GM12878 (cell line): ENCODE results near the gene MAD2L1BP. TPM values are rescaled to one million over a fixed set of nuclear protein-coding genes. Genes with fewer than 3 reads are reported as not detected.

ENCODE experiments used
- BHLHE40 ChIP-seq, 2 experiments: fragments of 450-650 bp in 1 of 2; IDR thresholded peaks; 2 replicates each; pipeline ENCODE4 v1.6.1; 2011 to 2017; ENCODE audit warnings: low read depth in 2 of 2, borderline replicate concordance in 1 of 2, improper control_type of control experiment in 1 of 2, low read length in 1 of 2, mild to moderate bottlenecking in 1 of 2
- ESRRA ChIP-seq: IDR thresholded peaks from 2 replicates; pipeline ENCODE4 v1.6.1; 2012; ENCODE audit warnings: mild to moderate bottlenecking, low read length, improper control_type of control experiment
- GATAD2B ChIP-seq: fragments of 450-650 bp; conservative IDR thresholded peaks from 2 replicates; pipeline ENCODE4 v1.6.1; 2017; ENCODE audit warnings: low read depth, mild to moderate bottlenecking, moderate library complexity
- HDGF ChIP-seq: fragments of 450-650 bp; IDR thresholded peaks from 2 replicates; pipeline ENCODE4 v1.6.1; 2016; ENCODE audit warnings: antibody characterized with exemption
- IRF4 ChIP-seq: IDR thresholded peaks from 2 replicates; pipeline ENCODE4 v1.6.1; 2011; ENCODE audit warnings: low read depth, low read length
- JUNB ChIP-seq: IDR thresholded peaks from 2 replicates; pipeline ENCODE4 v1.6.1; 2016; ENCODE audit warnings: antibody characterized with exemption, mild to moderate bottlenecking
- KAT2A ChIP-seq: conservative IDR thresholded peaks from 2 replicates; pipeline ENCODE4 v1.6.1; 2011; ENCODE audit warnings: low read depth, low read length; ENCODE audit not compliant: control insufficient read depth
- NFXL1 ChIP-seq: fragments of 450-650 bp; IDR thresholded peaks from 2 replicates; pipeline ENCODE4 v1.6.1; 2017; ENCODE audit warnings: antibody characterized with exemption, mild to moderate bottlenecking, borderline replicate concordance
- NR2C1 ChIP-seq: fragments of 450-650 bp; IDR thresholded peaks from 2 replicates; pipeline ENCODE4 v1.6.1; 2017; ENCODE audit warnings: antibody characterized with exemption, mild to moderate bottlenecking, moderate library complexity
- SMAD1 ChIP-seq: fragments of 450-650 bp; IDR thresholded peaks from 2 replicates; pipeline ENCODE4 v1.6.1; 2018; ENCODE audit warnings: mild to moderate bottlenecking, low read depth; ENCODE audit not compliant: partially characterized antibody
- SMAD5 ChIP-seq: IDR thresholded peaks from 2 replicates; pipeline ENCODE4 v1.6.1; 2016; ENCODE audit warnings: antibody characterized with exemption, low read depth
- SMC3 ChIP-seq: IDR thresholded peaks from 2 replicates; pipeline ENCODE4 v1.6.1; 2011; ENCODE audit warnings: low read length, improper control_type of control experiment, borderline replicate concordance
- WRNIP1 ChIP-seq: IDR thresholded peaks from 2 replicates; pipeline ENCODE4 v1.6.1; 2011; ENCODE audit warnings: low read depth, low read length, improper control_type of control experiment, borderline replicate concordance
- polyA plus RNA-seq, 11 experiments: library from polyadenylated mRNA; depleted of rRNA in 4 of 11; unstranded in 6 of 11; stranded (reverse) in 5 of 11; fragments of >200 nt; fragmentation: Nextera tagmentation in 4 of 11; fragmentation: Illumina TruSeq in 1 of 11; extraction: Ambion mirVana in 4 of 11; extraction: Trizol in 1 of 11; gene quantifications; 1 replicate in 1 of 11; 2 replicates in 10 of 11; pipeline versions ENCODE4 v1.2.1 to v1.2.3, GENCODE V29; 2011 to 2016; ENCODE audit warnings: inconsistent platforms in 2 of 11, missing spikeins in 2 of 11, low read depth in 1 of 11
- total RNA-seq, 4 experiments: library from RNA; depleted of rRNA in 3 of 4; stranded (reverse); fragments of >200 nt in 3 of 4; fragmentation: Illumina TruSeq in 1 of 4; extraction: Trizol in 1 of 4; gene quantifications; 2 replicates each; pipeline versions ENCODE4 v1.2.1 to v1.2.3, GENCODE V29; 2013 to 2021
- TF ChIP-seq, protein P1 (sequence below): fragments of 150-350 bp; IDR thresholded peaks from 2 replicates; pipeline ENCODE4 v1.6.1; 2014; ENCODE audit warnings: mild to moderate bottlenecking, low read depth, low read length
- TF ChIP-seq, protein P2 (sequence below): fragments of 450-650 bp; IDR thresholded peaks from 2 replicates; pipeline ENCODE4 v1.6.1; 2018; ENCODE audit warnings: borderline replicate concordance, mild to moderate bottlenecking; ENCODE audit not compliant: partially characterized antibody
- TF ChIP-seq, protein P3 (sequence below): fragments of 450-650 bp; IDR thresholded peaks from 2 replicates; pipeline ENCODE4 v1.6.1; 2017; ENCODE audit warnings: borderline replicate concordance
- TF ChIP-seq, protein P4 (sequence below): fragments of 150-350 bp; IDR thresholded peaks from 2 replicates; pipeline ENCODE4 v1.6.1; 2016; ENCODE audit warnings: low read depth, low read length
- TF ChIP-seq, protein P5 (sequence below), 3 experiments: IDR thresholded peaks in 2 of 3; conservative IDR thresholded peaks in 1 of 3; 2 replicates each; pipeline ENCODE4 v1.5.1; 2011; ENCODE audit warnings: low read depth in 3 of 3, low read length in 3 of 3, mild to moderate bottlenecking in 3 of 3, control low read depth in 2 of 3, moderate library complexity in 2 of 3, inconsistent platforms in 1 of 3, mixed read lengths in 1 of 3; ENCODE audit not compliant: control insufficient read depth in 2 of 3, insufficient read depth in 1 of 3; ENCODE audit errors: extremely low read depth in 1 of 3
- TF ChIP-seq, protein P6 (sequence below): IDR thresholded peaks from 2 replicates; pipeline ENCODE4 v1.6.1; 2012; ENCODE audit warnings: low read depth, low read length, improper control_type of control experiment

MAD2L1BP gene
- total and polyA plus RNA-seq, 10 of the 15 experiments (the other 5 are each of a cell fraction or from before 2014, with no cell fraction given), result 39.2 to 155 (median 60.3) TPM

DNA sequence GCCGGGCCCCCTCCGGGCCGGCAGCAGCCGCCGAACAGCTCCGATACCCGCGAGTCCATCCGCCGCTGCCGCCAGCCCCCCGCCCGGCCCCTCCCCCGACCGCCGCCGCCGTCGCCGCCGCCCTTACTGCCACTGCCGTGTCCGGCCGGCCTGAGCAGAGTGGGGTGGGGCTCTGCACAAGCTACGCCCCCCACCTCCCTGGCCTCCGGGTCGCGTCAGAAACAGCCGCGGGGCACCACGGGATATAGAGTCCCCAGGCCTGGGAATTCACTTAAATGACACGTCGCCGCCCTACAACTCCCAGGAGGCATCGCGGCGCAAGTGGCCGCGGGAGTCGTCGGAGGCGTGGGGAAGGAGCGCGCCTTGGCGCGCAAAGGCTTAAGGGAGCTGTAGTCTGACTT is 6.5 kb upstream of the MAD2L1BP start, which contains the start of gene GTPBP2 (continued):
- TF ChIP-seq, protein P1, sequence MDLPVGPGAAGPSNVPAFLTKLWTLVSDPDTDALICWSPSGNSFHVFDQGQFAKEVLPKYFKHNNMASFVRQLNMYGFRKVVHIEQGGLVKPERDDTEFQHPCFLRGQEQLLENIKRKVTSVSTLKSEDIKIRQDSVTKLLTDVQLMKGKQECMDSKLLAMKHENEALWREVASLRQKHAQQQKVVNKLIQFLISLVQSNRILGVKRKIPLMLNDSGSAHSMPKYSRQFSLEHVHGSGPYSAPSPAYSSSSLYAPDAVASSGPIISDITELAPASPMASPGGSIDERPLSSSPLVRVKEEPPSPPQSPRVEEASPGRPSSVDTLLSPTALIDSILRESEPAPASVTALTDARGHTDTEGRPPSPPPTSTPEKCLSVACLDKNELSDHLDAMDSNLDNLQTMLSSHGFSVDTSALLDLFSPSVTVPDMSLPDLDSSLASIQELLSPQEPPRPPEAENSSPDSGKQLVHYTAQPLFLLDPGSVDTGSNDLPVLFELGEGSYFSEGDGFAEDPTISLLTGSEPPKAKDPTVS, result no peak
- TF ChIP-seq KAT2A (no peak), SMAD5 (0 out of 2 replicates have a peak, but pooled peaks have one; percentile 6), GATAD2B (no peak), IRF4 (no peak), SMC3 (no peak), HDGF (peak; percentile 45), NR2C1 (peak; percentile 94), NFXL1 (no peak), BHLHE40 (IDR thresholded peaks at IDR 0.05; ENCODE audit: borderline replicate concordance in 1 of 2, low read depth in 2 of 2, low read length in 1 of 2) (no peak), SMAD1 (no peak), ESRRA (no peak), JUNB (no peak), WRNIP1 (no peak)
- TF ChIP-seq, protein P2, sequence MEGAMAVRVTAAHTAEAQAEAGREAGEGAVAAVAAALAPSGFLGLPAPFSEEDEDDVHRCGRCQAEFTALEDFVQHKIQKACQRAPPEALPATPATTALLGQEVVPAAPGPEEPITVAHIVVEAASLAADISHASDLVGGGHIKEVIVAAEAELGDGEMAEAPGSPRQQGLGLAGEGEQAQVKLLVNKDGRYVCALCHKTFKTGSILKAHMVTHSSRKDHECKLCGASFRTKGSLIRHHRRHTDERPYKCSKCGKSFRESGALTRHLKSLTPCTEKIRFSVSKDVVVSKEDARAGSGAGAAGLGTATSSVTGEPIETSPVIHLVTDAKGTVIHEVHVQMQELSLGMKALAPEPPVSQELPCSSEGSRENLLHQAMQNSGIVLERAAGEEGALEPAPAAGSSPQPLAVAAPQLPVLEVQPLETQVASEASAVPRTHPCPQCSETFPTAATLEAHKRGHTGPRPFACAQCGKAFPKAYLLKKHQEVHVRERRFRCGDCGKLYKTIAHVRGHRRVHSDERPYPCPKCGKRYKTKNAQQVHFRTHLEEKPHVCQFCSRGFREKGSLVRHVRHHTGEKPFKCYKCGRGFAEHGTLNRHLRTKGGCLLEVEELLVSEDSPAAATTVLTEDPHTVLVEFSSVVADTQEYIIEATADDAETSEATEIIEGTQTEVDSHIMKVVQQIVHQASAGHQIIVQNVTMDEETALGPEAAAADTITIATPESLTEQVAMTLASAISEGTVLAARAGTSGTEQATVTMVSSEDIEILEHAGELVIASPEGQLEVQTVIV, result no peak
- TF ChIP-seq, protein P3, sequence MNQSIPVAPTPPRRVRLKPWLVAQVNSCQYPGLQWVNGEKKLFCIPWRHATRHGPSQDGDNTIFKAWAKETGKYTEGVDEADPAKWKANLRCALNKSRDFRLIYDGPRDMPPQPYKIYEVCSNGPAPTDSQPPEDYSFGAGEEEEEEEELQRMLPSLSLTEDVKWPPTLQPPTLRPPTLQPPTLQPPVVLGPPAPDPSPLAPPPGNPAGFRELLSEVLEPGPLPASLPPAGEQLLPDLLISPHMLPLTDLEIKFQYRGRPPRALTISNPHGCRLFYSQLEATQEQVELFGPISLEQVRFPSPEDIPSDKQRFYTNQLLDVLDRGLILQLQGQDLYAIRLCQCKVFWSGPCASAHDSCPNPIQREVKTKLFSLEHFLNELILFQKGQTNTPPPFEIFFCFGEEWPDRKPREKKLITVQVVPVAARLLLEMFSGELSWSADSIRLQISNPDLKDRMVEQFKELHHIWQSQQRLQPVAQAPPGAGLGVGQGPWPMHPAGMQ, result no peak
- TF ChIP-seq, protein P4, sequence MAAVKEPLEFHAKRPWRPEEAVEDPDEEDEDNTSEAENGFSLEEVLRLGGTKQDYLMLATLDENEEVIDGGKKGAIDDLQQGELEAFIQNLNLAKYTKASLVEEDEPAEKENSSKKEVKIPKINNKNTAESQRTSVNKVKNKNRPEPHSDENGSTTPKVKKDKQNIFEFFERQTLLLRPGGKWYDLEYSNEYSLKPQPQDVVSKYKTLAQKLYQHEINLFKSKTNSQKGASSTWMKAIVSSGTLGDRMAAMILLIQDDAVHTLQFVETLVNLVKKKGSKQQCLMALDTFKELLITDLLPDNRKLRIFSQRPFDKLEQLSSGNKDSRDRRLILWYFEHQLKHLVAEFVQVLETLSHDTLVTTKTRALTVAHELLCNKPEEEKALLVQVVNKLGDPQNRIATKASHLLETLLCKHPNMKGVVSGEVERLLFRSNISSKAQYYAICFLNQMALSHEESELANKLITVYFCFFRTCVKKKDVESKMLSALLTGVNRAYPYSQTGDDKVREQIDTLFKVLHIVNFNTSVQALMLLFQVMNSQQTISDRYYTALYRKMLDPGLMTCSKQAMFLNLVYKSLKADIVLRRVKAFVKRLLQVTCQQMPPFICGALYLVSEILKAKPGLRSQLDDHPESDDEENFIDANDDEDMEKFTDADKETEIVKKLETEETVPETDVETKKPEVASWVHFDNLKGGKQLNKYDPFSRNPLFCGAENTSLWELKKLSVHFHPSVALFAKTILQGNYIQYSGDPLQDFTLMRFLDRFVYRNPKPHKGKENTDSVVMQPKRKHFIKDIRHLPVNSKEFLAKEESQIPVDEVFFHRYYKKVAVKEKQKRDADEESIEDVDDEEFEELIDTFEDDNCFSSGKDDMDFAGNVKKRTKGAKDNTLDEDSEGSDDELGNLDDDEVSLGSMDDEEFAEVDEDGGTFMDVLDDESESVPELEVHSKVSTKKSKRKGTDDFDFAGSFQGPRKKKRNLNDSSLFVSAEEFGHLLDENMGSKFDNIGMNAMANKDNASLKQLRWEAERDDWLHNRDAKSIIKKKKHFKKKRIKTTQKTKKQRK, result no peak
- TF ChIP-seq, protein P5, sequence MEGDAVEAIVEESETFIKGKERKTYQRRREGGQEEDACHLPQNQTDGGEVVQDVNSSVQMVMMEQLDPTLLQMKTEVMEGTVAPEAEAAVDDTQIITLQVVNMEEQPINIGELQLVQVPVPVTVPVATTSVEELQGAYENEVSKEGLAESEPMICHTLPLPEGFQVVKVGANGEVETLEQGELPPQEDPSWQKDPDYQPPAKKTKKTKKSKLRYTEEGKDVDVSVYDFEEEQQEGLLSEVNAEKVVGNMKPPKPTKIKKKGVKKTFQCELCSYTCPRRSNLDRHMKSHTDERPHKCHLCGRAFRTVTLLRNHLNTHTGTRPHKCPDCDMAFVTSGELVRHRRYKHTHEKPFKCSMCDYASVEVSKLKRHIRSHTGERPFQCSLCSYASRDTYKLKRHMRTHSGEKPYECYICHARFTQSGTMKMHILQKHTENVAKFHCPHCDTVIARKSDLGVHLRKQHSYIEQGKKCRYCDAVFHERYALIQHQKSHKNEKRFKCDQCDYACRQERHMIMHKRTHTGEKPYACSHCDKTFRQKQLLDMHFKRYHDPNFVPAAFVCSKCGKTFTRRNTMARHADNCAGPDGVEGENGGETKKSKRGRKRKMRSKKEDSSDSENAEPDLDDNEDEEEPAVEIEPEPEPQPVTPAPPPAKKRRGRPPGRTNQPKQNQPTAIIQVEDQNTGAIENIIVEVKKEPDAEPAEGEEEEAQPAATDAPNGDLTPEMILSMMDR (IDR thresholded peaks at IDR 0.05 in 2 of 3, conservative IDR thresholded peaks at IDR 0.05 in 1 of 3; ENCODE audit: control insufficient read depth in 2 of 3, extremely low read depth in 1 of 3, insufficient read depth in 1 of 3, low read depth in 3 of 3, low read length in 3 of 3), result no peak
- TF ChIP-seq, protein P6, sequence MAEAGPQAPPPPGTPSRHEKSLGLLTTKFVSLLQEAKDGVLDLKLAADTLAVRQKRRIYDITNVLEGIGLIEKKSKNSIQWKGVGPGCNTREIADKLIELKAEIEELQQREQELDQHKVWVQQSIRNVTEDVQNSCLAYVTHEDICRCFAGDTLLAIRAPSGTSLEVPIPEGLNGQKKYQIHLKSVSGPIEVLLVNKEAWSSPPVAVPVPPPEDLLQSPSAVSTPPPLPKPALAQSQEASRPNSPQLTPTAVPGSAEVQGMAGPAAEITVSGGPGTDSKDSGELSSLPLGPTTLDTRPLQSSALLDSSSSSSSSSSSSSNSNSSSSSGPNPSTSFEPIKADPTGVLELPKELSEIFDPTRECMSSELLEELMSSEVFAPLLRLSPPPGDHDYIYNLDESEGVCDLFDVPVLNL, result peak; percentile 54; the same call in 1 of the 2 replicates
